H1 (cell line): ENCODE results near the gene MDM4.

Experiments used
- CREB1 ChIP-seq: IDR thresholded peaks from 2 replicates; pipeline ENCODE4 v1.6.1; 2012; ENCODE audit warnings: inconsistent platforms
- EZH2 ChIP-seq: fragments of 200-600 bp; sonication (generic); IDR thresholded peaks from 2 replicates; pipeline ENCODE4 v1.7.1; 2012; ENCODE audit warnings: low read depth, mild to moderate bottlenecking, moderate library complexity, low read length, inconsistent platforms; ENCODE audit not compliant: severe bottlenecking
- JUND ChIP-seq: IDR thresholded peaks from 2 replicates; pipeline ENCODE4 v1.6.1; 2011; ENCODE audit warnings: mild to moderate bottlenecking, improper control_type of control experiment, low read length
- NRF1 ChIP-seq: IDR thresholded peaks from 2 replicates; pipeline ENCODE4 v1.6.1; 2011; ENCODE audit warnings: mild to moderate bottlenecking, low read depth, low read length, improper control_type of control experiment
- POLR2A ChIP-seq, 2 experiments: IDR thresholded peaks; 1 replicate in 1 of 2; 2 replicates in 1 of 2; pipeline ENCODE4 v1.6.1; 2011; ENCODE audit warnings: low read depth in 2 of 2, low read length in 2 of 2, mild to moderate bottlenecking in 2 of 2; ENCODE audit errors: control extremely low read depth in 1 of 2
- POLR2AphosphoS5 ChIP-seq: IDR thresholded peaks from 2 replicates; pipeline ENCODE4 v1.6.1; 2011; ENCODE audit warnings: low read depth, low read length
- RBBP5 ChIP-seq: IDR thresholded peaks from 2 replicates; pipeline ENCODE4 v1.7.1; 2012; ENCODE audit warnings: low read depth, mild to moderate bottlenecking, inconsistent platforms, low read length, moderate library complexity, borderline replicate concordance
- SIN3A ChIP-seq, 2 experiments: IDR thresholded peaks in 1 of 2; conservative IDR thresholded peaks in 1 of 2; 2 replicates each; pipeline ENCODE4 v1.6.1; 2011 to 2012; ENCODE audit warnings: low read length in 2 of 2, improper control_type of control experiment in 1 of 2, low read depth in 1 of 2, mild to moderate bottlenecking in 1 of 2
- TAF1 ChIP-seq: IDR thresholded peaks from 2 replicates; pipeline ENCODE4 v1.6.1; 2011; ENCODE audit warnings: mild to moderate bottlenecking, low read depth, low read length
- ZNF274 ChIP-seq: IDR thresholded peaks from 2 replicates; pipeline ENCODE4 v1.7.0; 2012; ENCODE audit warnings: low read length, borderline replicate concordance; ENCODE audit errors: extremely low read depth
- TF ChIP-seq, protein P1 (sequence below), 3 experiments: IDR thresholded peaks; 1 replicate in 2 of 3; 2 replicates in 1 of 3; pipeline versions ENCODE4 v1.5.1 to v1.6.1; 2011; ENCODE audit warnings: low read length in 3 of 3, mild to moderate bottlenecking in 3 of 3, inconsistent platforms in 2 of 3, low read depth in 1 of 3, moderate library complexity in 1 of 3; ENCODE audit not compliant: insufficient read depth in 1 of 3; ENCODE audit errors: control extremely low read depth in 1 of 3

DNA sequence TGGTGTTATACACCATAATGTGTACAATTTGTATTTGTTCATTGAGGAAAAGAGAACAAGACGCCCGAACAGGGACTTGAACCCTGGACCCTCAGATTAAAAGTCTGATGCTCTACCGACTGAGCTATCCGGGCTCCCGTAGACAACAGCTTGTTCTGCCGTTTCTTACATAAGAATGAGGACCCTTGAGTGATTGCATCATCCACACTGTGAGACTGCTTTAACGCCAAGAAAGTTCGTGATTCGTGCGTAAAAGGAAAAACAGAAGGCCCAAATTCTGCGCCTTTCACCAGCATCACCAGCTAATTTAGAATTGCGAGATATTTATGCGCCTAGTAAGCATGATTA lies 9.3 kb upstream of the MDM4 start:
- TF ChIP-seq EZH2 (no peak), NRF1 (peak; percentile 45; the same call in 1 of the 2 replicates), CREB1 (peak; percentile 56; the same call in 1 of the 2 replicates), SIN3A (conservative IDR thresholded peaks at IDR 0.05 in 1 of 2, IDR thresholded peaks at IDR 0.05 in 1 of 2; ENCODE audit: low read depth in 1 of 2, low read length in 2 of 2) (peak in 1 of 2 experiments; percentile 75; a peak in 2 of 4 replicates), TAF1 (no peak), JUND (peak; percentile 98), ZNF274 (no peak), POLR2A (IDR thresholded peaks at IDR 0.05; ENCODE audit: control extremely low read depth in 1 of 2, low read depth in 2 of 2, low read length in 2 of 2) (peak in 1 of 2 experiments; percentile 28; a peak in 2 of 3 replicates), RBBP5 (no peak; the same call in 1 of the 2 replicates), POLR2AphosphoS5 (no peak)
- TF ChIP-seq, protein P1, sequence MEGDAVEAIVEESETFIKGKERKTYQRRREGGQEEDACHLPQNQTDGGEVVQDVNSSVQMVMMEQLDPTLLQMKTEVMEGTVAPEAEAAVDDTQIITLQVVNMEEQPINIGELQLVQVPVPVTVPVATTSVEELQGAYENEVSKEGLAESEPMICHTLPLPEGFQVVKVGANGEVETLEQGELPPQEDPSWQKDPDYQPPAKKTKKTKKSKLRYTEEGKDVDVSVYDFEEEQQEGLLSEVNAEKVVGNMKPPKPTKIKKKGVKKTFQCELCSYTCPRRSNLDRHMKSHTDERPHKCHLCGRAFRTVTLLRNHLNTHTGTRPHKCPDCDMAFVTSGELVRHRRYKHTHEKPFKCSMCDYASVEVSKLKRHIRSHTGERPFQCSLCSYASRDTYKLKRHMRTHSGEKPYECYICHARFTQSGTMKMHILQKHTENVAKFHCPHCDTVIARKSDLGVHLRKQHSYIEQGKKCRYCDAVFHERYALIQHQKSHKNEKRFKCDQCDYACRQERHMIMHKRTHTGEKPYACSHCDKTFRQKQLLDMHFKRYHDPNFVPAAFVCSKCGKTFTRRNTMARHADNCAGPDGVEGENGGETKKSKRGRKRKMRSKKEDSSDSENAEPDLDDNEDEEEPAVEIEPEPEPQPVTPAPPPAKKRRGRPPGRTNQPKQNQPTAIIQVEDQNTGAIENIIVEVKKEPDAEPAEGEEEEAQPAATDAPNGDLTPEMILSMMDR (IDR thresholded peaks at IDR 0.05; ENCODE audit: control extremely low read depth in 1 of 3, insufficient read depth in 1 of 3, low read depth in 1 of 3, low read length in 3 of 3) = no peak
